WTC11 (cell line): ENCODE results near the gene CARM1. TPM values are rescaled to one million over a fixed set of nuclear protein-coding genes. Genes with fewer than 3 reads are reported as not detected.
A peak's percentile ranks its signal among the peaks of the same experiment; 100 is the strongest.

ENCODE experiments used
- ATAC-seq: fragments of 200-7000 bp; cut with Tn5 transposase; 2 replicates; pipeline ENCODE4 v1.10.0; 2021; ENCODE audit warnings: mild to moderate bottlenecking, moderate library complexity
- CTCF ChIA-PET: fragments of 300-600 bp; sonication (Branson Sonifier 250); formaldehyde crosslinking; loops from one replicate; lab custom pipeline; 2021; ENCODE audit warnings: antibody characterized with exemption; lab: Charles Lee
- POLR2A ChIA-PET: fragments of 350-600 bp; sonication (Branson Sonifier 250); formaldehyde crosslinking; loops from one replicate; lab custom pipeline; 2021; ENCODE audit warnings: antibody characterized with exemption; lab: Charles Lee
- DNase-seq: peaks from one replicate; pipeline ENCODE4 v3.0.0; 2021; ENCODE audit warnings: low spot score
- H3K27ac Mint-ChIP-seq: 2 replicates; pipeline ENCODE4 v1.8.0; 2021; ENCODE audit warnings: mixed read lengths
- H3K27me3 Mint-ChIP-seq: 2 replicates; pipeline ENCODE4 v1.8.0; 2021; ENCODE audit warnings: low read depth, mild to moderate bottlenecking, moderate library complexity, mixed read lengths
- H3K36me3 Mint-ChIP-seq: 2 replicates; pipeline ENCODE4 v1.8.0; 2021; ENCODE audit warnings: mixed read lengths
- H3K4me1 Mint-ChIP-seq: 2 replicates; pipeline ENCODE4 v1.8.0; 2022; ENCODE audit warnings: mixed read lengths
- H3K4me3 Mint-ChIP-seq: 2 replicates; pipeline ENCODE4 v1.8.0; 2021; ENCODE audit warnings: mild to moderate bottlenecking, moderate library complexity, mixed read lengths
- H3K9me3 Mint-ChIP-seq: 2 replicates; pipeline ENCODE4 v1.8.0; 2021; ENCODE audit warnings: mixed read lengths
- AFF4 ChIP-seq: sonication (generic); formaldehyde crosslinking; IDR thresholded peaks from 2 replicates; pipeline ENCODE4 v1.8.1; 2023; ENCODE audit warnings: mild to moderate bottlenecking, missing genetic modification reagents, borderline replicate concordance
- E2F5 ChIP-seq: sonication (generic); formaldehyde crosslinking; IDR thresholded peaks from 2 replicates; pipeline ENCODE4 v1.8.1; 2022; ENCODE audit warnings: mild to moderate bottlenecking, moderate library complexity, missing genetic modification reagents
- ERG ChIP-seq: fragments of 250-450 bp; sonication (Bioruptor Pico); IDR thresholded peaks from 2 replicates; pipeline ENCODE4 v1.8.0; 2021; ENCODE audit warnings: mild to moderate bottlenecking
- ESRRA ChIP-seq: sonication (generic); formaldehyde crosslinking; IDR thresholded peaks from 2 replicates; pipeline ENCODE4 v1.8.1; 2022; ENCODE audit warnings: mild to moderate bottlenecking, missing genetic modification reagents, borderline replicate concordance
- FOXK1 ChIP-seq: sonication (generic); formaldehyde crosslinking; IDR thresholded peaks from 2 replicates; pipeline ENCODE4 v1.8.0; 2022; ENCODE audit warnings: mild to moderate bottlenecking, moderate library complexity, missing genetic modification reagents
- IRF1 ChIP-seq: sonication (generic); formaldehyde crosslinking; IDR thresholded peaks from 2 replicates; pipeline ENCODE4 v1.8.0; 2023; ENCODE audit warnings: missing genetic modification reagents
- MXD4 ChIP-seq: fragments of 250-450 bp; sonication (Bioruptor Pico); IDR thresholded peaks from 2 replicates; pipeline ENCODE4 v1.8.0; 2021; ENCODE audit warnings: mild to moderate bottlenecking, moderate library complexity, borderline replicate concordance
- NFYB ChIP-seq: sonication (generic); formaldehyde crosslinking; conservative IDR thresholded peaks from 2 replicates; pipeline ENCODE4 v1.8.0; 2022; ENCODE audit warnings: low read depth, missing genetic modification reagents
- PREB ChIP-seq: sonication (generic); formaldehyde crosslinking; IDR thresholded peaks from 2 replicates; pipeline ENCODE4 v1.8.1; 2022; ENCODE audit warnings: mild to moderate bottlenecking, missing genetic modification reagents, moderate library complexity, borderline replicate concordance
- RELA ChIP-seq: sonication (generic); formaldehyde crosslinking; IDR thresholded peaks from 2 replicates; pipeline ENCODE4 v1.8.1; 2022; ENCODE audit warnings: missing genetic modification reagents, mild to moderate bottlenecking, borderline replicate concordance
- TEAD1 ChIP-seq: sonication (generic); formaldehyde crosslinking; IDR thresholded peaks from 2 replicates; pipeline ENCODE4 v1.8.0; 2022; ENCODE audit warnings: mild to moderate bottlenecking, missing genetic modification reagents
- TEAD4 ChIP-seq: sonication (generic); formaldehyde crosslinking; IDR thresholded peaks from 2 replicates; pipeline ENCODE4 v1.8.0; 2022; ENCODE audit warnings: mild to moderate bottlenecking, missing genetic modification reagents
- ZNF423 ChIP-seq: fragments of 250-450 bp; sonication (Bioruptor Pico); IDR thresholded peaks from 2 replicates; pipeline ENCODE4 v2.1.2; 2022; ENCODE audit warnings: mild to moderate bottlenecking, moderate library complexity
- total RNA-seq: library from RNA; stranded (reverse); gene quantifications from 3 replicates; pipeline ENCODE4 v1.2.3, GENCODE V29; 2021

The CARM1 gene
- total RNA-seq, 1 experiment from 2014 or later = 125 TPM

GRCh38 chr19:10831987-10832938, 39.1 kb upstream of the CARM1 start (continued):
- TF ChIP-seq AFF4 (no peak), ESRRA (CRISPR knock-in tag) (no peak), TEAD1 (no peak), ERG (CRISPR knock-in tag) (no peak), E2F5 (no peak), MXD4 (no peak), TEAD4 (CRISPR knock-in tag) (no peak)

GRCh38 chr19:10832939-10833296, 38.4 kb upstream of the CARM1 start:
- POLR2A ChIA-PET = no interaction called here
- H3K9me3 Mint-ChIP-seq = peaks cover 10% of the 10 kb centered on the region
- CTCF ChIA-PET = interaction anchor here (1.1 kb wide), 1 partner anchor 31 kb away, joined by 4 read pairs; no protein-coding TSS in a partner anchor

GRCh38 chr19:10835089-10835753, 36.1 kb upstream of the CARM1 start:
- no peak for DNase-seq
- CTCF ChIA-PET = interaction anchor here (0.5 to 8.0 kb wide), 17 partner anchors 14 to 327 kb away, joined by 3 to 135 read pairs (median 5); partner anchors contain the start of genes CARM1 and DNM2
- Mint-ChIP-seq H3K27ac (peak overlapping the region; percentile 83), H3K4me1 (peaks cover 13% of the 10 kb centered on the region), H3K9me3 (peaks cover 24% of the 10 kb centered on the region), H3K27me3 (peaks cover 24% of the 10 kb centered on the region), H3K4me3 (peak overlapping the region; percentile 85), H3K36me3 (peaks cover 12% of the 10 kb centered on the region; the same call in 1 of the 2 replicates)
- no peak; the same call in 1 of the 2 replicates for ATAC-seq
- TF ChIP-seq NFYB (CRISPR knock-in tag) (peak; percentile 61), FOXK1 (CRISPR knock-in tag) (peak; percentile 32; the same call in 1 of the 2 replicates), ZNF423 (no peak), ERG (CRISPR knock-in tag) (0 out of 2 replicates have a peak, but pooled peaks have one; percentile 61), RELA (CRISPR knock-in tag) (no peak)
- POLR2A ChIA-PET = interaction anchor here (0.5 to 1.6 kb wide), 7 partner anchors 11 to 429 kb away, joined by 3 to 9 read pairs (median 5); partner anchors contain the start of gene DNM2

More at GRCh38 chr19:10832939-10833296, 38.4 kb upstream of the CARM1 start:
- Mint-ChIP-seq H3K27me3 (peaks cover 16% of the 10 kb centered on the region), H3K36me3 (peaks cover 12% of the 10 kb centered on the region; the same call in 1 of the 2 replicates), H3K27ac (no peak overlapping the region), H3K4me1 (peaks cover 10% of the 10 kb centered on the region), H3K4me3 (no peak overlapping the region)
- ATAC-seq (no peak), DNase-seq (no peak)
- no peak for TF ChIP-seq PREB (CRISPR knock-in tag)
- TF ChIP-seq IRF1 (CRISPR knock-in tag) = no peak
